DMS 273 (cell line): ENCODE results near the gene ZNF579.

Source experiments
- DNase-seq: peaks from one replicate; lab custom pipeline; 2025; ENCODE audit not compliant: unreplicated experiment; lab: John Stamatoyannopoulos, UW

Gene ZNF579, protein sequence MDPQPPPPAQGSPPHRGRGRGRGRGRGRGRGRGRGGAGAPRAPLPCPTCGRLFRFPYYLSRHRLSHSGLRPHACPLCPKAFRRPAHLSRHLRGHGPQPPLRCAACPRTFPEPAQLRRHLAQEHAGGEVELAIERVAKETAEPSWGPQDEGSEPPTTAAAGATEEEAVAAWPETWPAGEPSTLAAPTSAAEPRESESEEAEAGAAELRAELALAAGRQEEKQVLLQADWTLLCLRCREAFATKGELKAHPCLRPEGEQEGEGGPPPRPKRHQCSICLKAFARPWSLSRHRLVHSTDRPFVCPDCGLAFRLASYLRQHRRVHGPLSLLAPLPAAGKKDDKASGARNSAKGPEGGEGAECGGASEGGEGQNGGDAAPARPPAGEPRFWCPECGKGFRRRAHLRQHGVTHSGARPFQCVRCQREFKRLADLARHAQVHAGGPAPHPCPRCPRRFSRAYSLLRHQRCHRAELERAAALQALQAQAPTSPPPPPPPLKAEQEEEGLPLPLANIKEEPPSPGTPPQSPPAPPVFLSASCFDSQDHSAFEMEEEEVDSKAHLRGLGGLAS

DNA sequence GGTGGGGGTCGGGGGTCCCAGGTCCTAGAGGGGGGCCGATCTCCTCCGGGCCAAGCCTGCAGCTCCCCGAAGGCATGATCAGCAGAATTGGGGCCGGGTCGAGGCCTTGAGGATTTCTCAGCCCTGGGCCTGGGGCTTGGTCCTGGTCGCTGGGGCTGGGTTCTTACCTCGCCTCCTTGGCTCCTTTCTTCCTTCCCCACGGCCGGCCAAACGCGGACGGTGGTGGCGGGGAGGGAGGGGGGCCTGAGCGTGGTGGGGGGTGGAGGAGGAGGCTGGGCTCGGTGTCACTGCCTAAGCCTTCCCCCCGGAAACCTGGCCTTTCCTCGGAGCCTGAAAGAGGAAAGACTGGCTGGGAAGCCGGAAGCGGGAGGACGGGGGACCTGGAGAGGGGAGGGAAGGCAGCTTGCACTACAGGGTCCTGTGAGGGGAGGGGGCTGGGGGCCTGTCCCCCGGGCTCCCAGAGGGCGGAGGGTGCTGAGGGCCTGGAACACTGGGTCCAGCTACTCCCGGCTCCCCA is at the start of gene ZNF579:
ZNF579 (minus strand) TSS at position 221 of the 517 bp plus-strand sequence. CDS start 1,209 bp downstream, outside the sequence.
- peak; percentile 96 for DNase-seq

DNA sequence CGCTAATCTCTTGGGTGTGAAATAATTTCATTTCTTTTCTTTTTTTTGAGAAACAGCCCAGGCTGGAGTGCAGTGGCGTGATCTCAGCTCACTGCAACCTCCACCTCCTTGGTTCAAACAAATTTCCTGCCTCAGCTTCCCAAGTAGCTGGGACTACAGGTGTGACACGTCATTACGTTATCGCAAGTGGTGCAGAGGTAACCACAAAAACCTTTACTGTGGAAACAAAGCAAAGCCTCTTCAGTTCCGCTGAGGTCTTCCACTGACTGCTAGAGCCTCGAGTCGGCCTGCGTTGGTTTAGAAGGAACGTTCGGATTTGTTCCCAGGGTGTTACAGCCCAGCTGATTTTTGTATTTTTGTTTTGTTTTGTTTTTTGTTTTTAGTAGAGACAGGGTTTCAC is 45.7 kb upstream of the ZNF579 start:
- DNase-seq = no peak

DNA sequence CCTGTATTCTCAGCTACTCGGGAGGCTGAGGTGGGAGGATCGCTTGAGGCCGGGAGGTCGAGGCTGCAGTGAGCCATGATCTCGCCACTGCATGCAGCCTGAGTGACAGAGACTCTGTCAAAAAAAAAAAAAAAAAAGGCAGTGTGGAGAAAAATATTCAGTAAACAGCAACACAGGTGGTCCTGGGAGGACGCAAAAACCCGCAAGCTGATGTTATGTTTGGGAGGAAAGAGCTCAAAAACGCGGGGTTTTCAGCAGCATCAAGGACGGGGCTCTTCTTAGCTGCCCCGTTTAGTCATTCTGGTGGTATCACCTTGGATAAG is 44.3 kb upstream of the ZNF579 start:
- DNase-seq = no peak

DNA sequence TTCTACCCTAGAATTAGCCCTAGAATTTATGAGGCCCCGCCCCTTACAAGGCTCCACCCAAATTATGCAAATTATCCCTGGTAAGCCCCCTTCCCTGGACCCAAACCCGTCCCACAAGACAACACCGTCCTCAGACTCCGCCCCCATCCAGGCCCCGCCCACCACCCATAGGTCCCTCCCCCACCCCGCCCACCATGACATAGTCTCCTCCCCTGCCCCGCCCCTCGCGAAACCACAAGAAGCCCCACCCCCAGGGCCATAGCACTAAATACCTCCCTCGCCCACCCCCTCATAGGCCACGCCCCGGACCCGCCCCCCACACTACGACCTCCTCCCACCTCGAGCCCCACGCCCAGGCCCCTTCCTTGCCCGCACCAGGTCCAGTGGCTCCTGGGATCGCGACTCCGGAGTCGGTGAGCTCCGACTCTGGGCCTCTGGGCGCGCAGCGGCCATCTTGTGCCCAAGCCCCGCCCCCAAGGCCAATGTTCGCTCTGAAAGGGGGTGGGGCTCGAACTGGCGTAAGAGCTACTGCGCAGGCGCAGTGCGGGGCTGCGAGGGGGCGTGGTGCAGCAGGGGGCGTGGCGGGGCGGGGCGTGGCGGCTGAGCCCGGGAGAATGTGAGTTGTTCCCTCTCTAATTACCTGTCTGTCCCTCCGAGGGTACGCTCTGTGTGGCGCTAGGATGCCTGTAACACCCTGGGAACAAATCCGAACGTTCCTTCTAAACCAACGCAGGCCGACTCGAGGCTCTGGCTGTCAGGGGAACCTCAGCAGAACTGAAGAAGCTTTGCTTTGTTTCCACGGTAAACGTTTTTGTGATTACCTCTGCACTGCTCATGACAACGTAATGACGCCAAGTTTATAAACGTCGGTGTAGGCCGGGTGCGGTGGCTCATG is 43.7 kb upstream of the ZNF579 start, which contains the start of gene ZNF784:
ZNF784 (minus strand) TSS at position 458 of the 895 bp plus-strand sequence; CDS start at position 453, 5 bp downstream.
- peak; percentile 96 for DNase-seq

DNA sequence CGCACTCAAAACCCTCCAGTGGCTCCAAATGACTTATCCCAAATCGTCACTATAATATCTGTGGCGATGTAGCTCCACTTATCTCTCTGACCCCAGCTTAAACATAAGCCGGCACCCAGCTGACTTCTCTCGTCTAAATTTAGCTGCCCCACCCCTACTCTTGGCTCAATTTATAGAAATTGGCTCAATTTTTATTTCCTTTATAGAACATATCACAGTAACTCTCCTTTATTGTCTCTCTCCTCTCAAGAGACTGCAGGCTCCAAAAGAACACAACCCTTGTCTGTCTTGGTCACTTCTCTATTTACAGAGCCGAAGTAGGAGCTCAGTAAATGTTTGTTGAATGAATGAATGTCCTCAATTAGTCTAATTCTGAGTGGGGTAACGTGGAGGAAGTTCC is 42.9 kb upstream of the ZNF579 start:
- no peak for DNase-seq

DNA sequence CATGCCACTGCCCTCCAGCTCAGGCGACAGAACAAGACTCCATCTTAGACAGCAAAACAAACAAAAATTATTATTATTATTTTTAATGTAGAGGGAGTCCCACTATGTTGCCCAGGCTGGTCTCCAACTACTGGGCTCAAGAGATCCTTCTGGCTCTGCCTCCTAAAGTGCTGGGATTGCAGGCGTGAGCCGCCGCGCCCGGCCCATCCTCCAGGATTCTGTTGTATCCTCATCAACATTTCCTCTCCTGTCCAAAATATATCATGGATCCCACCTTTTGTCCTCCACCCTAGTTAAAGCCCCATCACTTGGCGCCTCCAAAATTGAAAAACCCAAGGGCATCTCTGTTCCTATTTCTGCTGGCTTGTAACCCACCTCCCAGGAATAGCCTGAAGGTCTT is 42.5 kb upstream of the ZNF579 start:
- no peak for DNase-seq

DNA sequence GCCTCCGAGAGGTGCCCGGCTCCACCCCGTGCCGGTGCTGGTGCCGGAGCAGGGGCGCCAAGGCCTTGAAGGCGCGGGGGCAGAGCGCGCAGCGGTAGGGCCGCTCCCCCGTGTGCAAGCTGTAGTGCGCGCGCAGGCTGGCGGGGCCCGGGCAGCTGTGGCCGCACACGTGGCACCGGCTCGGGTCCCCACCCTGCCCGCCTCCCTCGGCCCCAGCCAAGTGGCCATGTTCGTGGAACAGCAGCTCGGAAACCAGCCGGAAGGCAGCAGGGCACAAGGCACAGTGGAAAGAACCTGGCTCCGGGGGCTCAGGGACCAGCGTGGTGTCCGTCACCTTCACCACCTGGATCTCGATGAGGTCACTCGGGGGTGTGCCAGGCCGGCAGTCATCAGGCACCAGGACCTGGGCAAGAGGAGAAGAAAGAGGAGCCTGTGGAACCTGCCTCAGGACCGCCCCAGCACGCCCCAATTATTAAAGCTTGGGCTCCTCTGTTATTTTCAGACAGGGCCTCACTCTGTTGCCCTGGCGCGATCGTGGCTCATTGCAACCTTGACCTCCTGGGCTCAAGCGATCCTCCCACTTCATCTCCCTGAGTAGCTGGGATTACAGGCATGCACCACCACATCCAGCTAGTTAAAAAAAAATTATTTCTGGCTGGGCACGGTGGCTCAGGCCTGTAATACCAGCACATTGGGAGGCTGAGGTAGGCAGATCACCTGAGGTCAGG is 41.8 kb upstream of the ZNF579 start:
- DNase-seq = no peak

DNA sequence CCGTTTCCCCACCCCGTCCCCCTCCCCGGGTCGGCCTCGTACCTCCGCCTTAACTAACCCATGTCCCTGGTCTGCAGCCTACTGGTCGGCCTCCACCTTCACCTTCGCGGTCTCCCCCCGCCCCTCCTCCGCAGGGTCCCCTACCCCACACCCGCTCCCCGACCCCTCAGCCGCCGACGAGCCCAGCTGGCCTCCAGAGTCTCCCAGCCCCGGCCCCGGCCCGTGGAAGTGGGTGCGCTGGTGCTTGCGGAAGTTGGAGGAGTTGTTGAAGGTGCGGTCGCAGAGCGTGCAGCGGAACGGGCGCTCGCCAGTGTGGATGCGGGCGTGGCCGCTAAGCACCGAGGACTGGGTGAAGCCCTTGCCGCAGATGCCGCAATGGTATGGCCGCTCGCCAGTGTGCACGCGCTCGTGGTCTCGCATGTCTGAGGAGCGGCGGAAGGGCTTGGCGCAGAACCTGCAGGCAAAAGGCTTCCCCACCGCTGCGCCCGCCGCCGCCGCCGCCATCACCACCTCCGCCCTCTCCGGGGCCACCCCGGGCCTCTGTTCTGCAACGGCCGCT is 41.1 kb upstream of the ZNF579 start:
- no peak for DNase-seq

DNA sequence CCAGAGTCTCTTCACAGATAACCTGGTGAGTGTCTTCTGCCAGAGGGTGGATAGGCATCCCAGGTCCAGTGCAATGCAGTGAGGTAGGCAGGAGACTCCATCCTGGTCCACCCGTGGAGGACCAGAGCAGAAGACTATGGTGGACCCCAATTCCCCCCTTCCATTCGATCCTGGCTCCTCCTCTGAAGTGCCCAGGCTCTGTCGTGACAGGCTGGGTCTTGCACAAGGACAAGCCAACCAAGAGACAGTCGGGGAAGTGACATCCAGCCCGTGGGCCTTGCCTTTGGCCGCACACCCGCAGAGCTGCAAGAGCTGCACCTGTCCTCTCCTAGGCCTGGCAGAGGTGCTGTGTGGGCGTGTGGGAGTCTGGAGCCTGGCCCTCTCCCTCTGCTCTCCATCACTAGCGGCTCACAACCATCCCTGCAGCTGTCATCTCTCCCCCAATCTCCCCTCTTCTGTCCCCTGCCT is 40.6 kb upstream of the ZNF579 start:
- DNase-seq = no peak

DNA sequence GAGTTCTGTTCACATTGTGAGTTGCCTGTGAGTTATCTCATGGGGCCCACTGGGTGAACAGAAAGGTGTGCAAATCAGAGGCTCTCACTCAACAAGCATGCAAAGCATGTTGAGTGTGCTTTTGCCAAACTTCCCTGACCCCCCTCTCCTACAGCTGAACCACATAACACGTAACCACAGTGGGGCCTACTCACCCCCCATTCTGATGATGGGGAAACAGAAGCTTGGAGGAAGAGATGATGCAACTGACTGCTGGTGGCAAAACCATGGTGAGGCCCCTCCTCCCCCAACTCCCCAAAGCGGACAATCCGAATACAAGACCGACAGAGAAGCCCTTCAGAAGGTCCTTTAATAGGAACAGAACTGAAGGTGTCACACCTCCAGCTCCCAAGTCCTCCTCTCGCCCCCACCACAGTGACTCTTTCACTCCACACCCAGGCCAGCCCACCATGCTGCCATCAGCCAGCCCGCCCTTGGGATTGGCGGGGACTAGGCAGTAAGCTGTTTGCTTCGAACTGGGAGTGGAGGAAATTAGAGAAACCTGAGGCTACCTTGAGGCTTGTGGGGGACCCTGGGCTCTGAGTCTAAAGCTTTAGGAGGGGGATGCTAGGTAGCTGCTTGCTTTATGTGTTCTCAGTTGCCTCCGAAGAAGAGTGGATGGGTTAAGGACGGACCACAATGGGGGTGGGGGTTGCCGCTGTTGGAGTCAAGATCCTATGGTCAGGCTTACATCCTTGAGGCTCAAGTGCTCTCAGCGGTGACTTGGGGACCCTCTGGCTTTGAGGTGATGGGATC is 40.0 kb upstream of the ZNF579 start:
- DNase-seq = no peak

DNA sequence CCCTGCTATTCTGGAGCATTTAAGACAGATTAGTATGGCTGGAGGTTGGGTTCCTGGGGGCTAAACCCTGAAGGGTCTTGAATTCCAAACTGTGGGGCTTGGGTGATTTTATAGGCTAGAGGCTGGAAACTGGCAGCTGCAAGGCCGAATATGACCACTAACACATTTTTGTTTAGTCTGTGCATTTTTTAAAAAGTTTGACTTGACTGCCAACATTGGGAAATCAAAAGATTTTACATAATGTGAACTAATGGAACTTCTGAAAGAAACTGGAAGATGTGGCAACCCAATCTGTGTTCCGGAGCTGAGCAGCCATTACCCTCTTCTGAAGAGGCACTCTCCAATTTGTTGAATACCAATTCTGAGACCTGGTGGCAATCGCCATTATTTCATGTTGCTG is 38.6 kb upstream of the ZNF579 start:
- DNase-seq = no peak

DNA sequence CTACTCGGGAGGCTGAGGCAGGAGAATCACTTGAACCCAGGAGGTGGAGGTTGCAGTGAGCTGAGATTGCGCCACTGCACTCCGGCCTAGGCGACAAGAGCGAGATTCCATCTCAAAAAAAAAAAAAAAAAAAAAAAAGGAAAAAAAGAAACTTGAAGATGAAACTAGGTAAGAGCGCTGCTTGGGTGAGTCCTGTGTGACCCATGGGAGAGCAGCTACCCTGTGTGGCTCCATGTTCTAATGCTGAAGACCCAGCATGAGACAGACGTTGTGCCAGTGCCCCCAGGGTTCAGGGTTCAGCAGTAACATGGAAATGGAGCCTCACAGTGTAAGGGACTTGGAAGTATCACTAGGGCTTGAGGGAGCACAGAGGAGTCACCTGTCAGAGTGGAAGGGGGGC is 37.8 kb upstream of the ZNF579 start:
- no peak for DNase-seq

DNA sequence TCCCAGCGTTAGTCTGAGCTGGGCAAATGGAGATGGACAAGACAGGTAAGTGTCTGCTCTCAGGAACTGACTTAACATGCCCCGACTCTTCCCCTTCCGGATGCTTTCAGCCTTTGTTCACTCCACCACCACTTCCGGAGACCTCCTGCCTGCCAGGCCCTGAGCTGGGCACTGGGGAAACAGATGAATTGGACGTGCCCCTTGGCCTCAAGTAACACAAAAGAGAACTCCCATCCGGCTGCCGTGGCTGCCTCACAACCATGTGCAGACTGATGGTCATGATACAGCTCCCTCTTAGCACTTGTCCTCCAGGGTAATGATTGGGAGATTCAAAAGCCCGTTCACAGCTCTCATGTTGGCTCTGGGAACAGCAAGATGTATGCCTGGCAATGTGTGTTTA is 36.8 kb upstream of the ZNF579 start:
- DNase-seq = no peak

DNA sequence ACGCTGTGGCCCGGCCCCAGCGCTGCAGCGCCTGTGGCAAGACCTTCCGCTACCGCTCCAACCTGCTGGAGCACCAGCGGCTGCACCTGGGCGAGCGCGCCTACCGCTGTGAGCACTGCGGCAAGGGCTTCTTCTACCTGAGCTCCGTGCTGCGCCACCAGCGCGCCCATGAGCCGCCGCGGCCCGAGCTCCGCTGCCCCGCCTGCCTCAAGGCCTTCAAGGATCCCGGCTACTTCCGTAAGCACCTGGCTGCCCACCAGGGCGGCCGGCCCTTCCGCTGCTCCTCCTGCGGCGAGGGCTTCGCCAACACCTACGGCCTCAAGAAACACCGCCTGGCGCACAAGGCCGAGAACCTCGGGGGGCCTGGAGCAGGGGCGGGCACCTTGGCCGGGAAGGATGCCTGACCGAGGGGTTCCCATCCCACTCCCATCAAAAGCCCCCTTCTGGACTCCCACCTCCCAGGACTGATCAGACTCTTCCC is 35.8 kb upstream of the ZNF579 start:
- no peak for DNase-seq

DNA sequence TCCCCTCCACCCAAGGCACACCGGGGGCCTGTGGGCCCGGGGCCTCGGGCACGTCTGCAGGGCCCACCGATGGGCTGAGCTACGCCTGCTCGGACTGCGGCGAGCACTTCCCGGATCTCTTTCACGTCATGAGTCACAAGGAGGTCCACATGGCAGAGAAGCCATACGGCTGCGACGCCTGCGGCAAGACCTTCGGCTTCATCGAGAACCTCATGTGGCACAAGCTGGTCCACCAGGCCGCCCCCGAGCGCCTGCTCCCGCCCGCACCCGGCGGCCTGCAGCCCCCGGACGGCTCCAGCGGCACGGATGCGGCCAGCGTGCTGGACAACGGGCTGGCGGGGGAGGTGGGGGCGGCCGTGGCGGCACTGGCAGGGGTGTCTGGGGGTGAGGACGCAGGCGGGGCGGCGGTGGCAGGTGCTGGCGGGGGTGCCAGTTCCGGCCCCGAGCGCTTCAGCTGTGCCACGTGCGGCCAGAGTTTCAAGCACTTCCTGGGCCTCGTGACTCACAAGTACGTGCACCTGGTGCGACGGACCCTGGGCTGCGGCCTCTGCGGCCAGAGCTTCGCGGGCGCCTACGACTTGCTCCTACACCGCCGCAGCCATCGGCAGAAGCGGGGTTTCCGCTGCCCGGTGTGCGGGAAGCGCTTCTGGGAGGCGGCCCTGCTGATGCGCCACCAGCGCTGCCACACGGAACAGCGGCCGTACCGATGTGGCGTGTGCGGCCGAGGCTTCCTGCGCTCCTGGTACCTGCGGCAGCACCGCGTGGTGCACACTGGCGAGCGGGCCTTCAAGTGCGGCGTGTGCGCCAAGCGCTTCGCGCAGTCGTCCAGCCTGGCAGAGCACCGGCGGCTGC is 35.1 kb upstream of the ZNF579 start:
- DNase-seq = no peak

DNA sequence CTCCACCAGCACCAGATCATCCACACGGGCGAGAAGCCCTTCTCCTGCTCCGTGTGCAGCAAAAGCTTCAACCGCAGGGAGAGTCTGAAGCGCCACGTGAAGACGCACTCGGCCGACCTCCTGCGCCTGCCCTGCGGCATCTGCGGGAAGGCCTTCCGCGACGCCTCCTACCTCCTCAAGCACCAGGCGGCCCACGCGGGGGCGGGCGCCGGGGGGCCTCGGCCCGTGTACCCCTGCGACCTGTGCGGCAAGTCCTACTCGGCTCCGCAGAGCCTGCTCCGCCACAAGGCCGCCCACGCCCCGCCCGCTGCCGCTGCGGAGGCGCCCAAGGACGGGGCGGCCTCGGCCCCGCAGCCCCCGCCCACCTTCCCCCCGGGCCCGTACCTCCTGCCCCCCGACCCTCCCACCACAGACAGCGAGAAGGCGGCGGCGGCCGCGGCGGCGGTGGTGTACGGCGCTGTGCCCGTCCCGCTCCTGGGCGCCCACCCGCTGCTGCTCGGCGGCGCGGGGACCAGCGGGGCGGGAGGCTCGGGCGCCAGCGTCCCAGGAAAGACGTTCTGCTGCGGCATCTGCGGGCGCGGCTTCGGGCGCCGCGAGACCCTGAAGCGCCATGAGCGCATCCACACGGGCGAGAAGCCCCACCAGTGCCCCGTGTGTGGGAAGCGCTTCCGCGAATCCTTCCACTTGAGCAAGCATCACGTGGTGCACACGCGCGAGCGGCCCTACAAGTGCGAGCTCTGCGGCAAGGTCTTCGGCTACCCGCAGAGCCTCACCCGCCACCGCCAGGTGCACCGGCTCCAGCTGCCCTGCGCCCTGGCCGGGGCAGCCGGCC is 34.3 kb upstream of the ZNF579 start:
- no peak for DNase-seq

DNA sequence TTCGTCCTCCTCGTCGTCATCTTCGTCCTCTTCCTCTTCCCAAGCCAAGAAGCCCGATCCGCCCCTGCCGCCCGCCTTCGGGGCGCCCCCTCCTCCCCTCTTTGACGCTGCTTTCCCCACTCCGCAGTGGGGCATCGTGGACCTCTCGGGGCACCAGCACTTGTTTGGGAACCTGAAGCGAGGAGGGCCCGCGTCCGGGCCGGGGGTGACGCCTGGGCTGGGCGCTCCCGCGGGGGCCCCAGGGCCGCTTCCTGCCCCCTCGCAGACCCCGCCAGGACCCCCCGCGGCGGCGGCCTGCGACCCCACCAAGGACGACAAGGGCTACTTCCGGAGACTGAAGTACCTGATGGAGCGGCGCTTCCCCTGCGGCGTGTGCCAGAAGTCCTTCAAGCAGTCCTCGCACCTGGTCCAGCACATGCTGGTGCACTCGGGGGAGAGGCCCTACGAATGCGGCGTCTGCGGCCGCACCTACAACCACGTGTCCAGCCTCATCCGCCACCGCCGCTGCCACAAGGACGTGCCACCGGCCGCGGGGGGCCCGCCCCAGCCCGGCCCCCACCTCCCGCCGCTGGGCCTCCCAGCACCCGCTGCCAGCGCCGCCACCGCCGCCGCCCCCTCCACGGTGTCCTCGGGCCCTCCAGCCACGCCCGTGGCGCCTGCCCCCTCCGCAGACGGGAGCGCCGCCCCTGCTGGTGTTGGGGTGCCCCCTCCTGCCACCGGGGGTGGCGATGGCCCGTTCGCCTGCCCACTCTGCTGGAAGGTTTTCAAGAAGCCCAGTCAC is 33.5 kb upstream of the ZNF579 start:
- no peak for DNase-seq
